SW 1271 (cell line): ENCODE results near the gene ACTR10.
"Not testable (repeated sequence)": the region's sequence is repeated elsewhere in the genome, so short reads cannot be mapped to it uniquely, and the experiment has no call there.

Source experiments
- DNase-seq, 2 experiments: peaks; one replicate each; lab custom pipeline; 2025; lab: John Stamatoyannopoulos, UW

The ACTR10 gene

GRCh38 chr14:58216544-58216943, 16.6 kb downstream of the ACTR10 start:
- no peak for DNase-seq

DNA sequence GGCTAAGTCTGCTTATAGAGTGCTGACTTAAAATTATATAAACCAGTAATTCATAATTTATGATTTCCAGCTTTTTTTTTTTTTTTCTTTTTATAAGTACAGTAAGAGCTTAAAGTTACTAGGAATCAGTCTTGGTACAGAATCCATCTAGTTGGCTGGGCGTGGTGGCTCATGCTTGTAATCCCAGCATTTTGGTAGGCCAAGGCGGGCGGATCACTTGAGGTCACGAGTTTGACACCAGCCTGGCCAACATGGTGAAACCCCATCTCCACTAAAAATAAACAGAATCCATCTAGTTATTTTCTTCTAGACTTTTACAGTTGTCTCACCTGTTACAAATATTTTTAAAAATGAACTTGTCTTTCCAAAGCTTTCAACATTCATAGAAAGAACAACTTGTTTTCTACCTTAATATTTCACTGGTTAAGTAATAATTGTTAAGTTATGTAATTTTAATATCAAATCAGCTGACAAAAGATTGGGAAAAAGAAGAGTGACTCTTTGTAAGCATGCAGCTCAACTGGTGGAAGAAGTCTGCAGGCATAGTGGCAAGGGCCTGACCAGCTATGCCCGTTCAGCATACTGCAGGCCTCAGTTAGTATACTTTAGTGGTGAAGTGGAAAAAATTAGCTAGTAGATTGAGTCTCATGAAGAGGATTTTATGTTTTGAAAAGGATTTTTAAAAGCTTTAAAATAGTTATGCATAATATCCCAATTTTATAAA, 27.3 kb downstream of the ACTR10 start:
- DNase-seq: no peak

GRCh38 chr14:58238252-58239243, 38.6 kb downstream of the ACTR10 start:
- no peak for DNase-seq

GRCh38 chr14:58239244-58240195, 39.6 kb downstream of the ACTR10 start:
- DNase-seq: peak; percentile 41 to 58

DNA sequence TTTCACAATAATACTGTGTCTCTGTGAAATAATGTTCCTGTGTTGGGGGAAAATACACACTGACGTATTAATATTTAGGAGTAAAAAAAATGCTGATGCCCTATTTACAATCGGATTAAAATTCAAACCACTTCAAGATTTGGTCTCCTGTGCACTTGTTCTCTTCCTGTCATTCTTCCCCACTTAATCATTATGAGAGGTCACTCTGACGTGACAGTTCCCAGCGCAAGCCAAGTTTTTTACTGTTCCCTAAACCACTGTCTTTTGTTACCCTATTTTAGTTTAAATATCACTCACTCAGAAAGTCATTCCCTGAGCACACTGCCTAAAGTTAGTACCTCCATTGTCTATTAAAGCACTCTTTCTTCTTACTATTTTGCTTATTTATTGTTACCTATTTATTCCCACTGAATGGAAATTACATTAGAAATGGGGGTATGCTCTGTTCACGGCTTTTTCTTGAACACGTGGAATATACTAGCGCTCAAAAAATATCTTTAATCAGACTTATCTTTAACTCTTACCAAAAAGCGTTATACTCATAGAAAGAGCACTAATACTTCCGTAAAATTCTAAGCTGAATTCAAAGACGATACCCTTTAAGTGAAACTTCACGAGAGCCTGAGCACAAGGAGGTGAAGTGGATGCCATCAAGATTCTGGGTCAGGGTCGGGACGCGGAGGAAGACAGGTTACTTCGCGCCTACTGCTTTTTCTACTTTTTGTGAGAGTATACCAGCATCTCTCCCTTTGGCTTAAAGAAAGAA, 44.0 kb downstream of the ACTR10 start:
- DNase-seq: peak in 1 of 2 experiments; percentile 69

- DNase-seq: peak; percentile 92 to 98
These were observed 44.8 kb downstream of the ACTR10 start, which contains the start of gene PSMA3 for GRCh38 chr14:58244556-58245387. PSMA3 (plus strand) TSS chr14:58244843; CDS start chr14:58244921, 78 bp downstream.

GRCh38 chr14:58245562-58245961, 45.6 kb downstream of the ACTR10 start:
- DNase-seq: no peak

DNA sequence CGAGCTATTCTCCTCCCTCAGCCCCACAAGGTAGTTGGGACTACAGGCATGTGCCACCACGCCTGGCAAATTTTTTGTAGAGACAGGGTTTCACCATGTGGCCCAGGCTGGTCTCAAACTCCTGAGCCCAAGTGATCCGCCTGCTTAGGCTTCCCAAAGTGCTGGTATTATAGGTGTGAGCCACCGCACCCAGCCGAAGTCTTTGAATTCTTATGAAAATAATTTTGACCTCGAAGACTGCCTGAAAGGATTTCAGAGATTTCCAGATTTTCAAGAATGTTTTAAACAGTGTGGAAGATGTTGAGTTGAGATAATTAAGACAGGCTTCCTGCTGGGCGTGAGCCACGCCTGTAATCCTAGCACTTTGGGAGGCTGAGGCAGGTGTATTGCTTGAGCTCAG, 49.7 kb downstream of the ACTR10 start:
- DNase-seq: no peak

- DNase-seq: no peak
These were observed 58.2 kb downstream of the ACTR10 start for GRCh38 chr14:58258156-58258555.

DNA sequence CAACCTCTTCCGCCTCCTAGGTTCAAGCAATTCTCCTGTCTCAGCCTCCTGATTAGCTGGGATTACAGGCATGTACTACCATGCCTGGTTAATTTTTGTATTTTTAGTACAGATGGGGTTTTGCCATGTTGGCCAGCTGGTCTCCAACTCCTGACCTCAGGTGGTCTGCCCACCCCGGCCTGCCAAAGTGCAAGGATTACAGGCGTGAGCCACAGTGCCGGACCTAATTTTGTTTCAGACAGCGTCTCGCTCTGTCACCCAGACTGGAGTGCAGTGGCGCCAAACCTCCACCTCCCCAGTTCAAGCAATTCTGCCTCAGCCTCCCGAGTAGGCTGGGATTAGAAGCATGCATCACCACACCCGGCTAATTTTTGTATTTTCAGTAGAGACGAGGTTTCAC, 62.1 kb downstream of the ACTR10 start:
- DNase-seq: not testable (repeated sequence)

DNA sequence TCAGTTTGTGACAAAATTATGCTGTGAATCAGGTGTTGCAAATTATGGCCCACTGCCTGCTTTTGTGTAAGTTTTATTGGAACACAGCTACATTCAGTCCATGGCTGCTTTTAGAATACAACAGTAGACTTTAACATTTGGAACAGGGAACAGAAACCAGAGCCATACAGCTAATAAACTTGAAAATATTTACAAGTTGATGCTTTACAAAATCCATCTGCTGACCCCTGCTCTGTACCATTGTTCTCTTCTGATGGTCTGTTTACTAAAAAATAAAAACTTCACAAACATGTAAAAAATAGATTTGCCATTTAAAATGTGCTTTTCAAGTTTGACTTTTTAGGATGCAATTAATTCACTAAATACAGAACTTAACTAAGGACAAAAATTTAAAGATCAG, 65.5 kb downstream of the ACTR10 start:
- no peak for DNase-seq

DNA sequence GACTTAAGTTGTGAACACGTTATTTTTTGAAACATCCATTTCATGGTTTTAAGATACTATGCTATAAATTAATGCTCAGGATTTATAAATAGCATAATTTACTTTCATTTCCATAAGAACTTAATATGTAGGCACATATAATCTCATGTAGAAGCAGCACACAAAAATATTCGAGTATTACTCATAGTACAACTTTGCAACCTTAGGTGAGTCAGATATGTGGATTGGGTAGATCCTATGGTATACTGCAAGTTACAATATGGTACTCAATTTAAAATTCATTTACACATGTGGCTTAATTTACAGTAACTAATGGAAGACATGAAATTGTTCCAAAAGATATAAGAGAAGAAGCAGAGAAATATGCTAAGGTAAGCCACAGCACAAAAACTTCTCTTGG, 70.7 kb downstream of the ACTR10 start:
- DNase-seq: no peak

DNA sequence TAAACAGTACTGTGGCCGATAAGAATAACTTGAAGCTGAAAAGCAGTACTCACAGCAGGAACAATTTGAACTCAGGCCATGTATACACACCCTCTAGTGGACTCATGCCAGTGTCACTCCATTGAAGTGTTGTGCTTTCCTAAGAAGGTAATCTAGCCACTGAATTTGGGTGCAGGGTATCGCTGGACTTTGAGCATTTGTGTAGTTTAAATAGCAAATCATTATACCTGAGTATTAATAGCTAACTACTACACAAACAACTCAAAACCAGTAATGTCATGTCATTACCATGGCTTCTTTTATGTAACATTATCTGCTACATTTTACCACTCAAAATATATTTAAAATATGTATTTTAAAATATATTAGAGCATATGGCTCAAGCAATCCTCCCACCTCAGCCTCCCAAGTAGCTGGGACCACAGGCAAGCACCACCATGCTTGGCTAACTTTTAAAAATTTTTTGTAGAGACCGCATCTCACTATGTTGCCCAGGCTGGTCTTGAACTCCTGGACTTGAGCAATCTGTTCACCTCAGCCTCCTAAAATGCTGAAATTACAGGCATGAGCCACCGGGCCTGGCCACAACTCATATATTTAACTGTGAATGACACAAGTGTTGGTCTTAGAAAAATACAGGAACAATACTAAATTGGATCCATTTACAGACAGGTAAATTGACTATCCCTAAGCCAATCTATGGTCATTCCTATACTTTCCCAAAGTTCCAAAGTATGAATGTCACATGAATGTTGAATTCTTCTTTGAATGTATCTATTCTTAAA, 72.8 kb downstream of the ACTR10 start:
- peak in 1 of 2 experiments; percentile 37 for DNase-seq

DNA sequence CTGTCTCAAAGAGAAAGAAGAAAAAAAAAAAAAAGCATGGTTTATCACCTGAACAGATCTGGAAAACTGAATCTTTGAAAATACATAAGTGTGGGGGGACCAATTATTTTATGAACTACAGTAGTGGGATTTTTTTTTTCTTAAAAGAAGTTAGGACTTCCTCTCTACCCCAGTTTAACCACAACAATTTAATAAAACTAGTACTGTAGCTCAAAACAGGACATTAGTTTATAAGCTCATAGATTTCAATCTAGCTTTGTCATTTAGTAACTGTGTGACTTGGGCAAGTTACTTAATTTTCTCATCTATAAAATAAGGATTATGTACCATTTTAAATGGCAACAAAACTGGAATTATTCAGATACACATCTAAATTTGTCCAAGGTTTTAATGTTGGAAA, 74.9 kb downstream of the ACTR10 start:
- DNase-seq: no peak

GRCh38 chr14:58275527-58276190, 75.7 kb downstream of the ACTR10 start:
- no peak for DNase-seq

DNA sequence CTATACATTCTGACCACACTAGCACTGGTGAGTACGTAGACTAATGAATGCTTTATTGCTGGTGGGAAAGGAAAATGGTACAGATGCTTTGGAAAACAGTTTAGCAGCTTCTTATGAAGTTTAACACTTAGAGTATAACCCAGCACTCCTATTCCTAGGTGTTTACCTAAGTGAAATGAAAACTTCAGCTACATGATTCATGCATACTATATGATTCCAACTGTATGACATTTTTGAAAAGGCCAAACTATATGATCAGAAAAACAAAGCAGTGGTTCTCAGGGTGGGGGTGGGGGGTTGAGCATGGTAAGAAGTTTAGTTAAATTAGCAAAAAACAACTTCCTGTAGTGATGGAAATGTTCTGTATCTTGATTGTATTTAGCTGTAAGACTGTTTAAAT, 76.3 kb downstream of the ACTR10 start:
- DNase-seq: no peak

DNA sequence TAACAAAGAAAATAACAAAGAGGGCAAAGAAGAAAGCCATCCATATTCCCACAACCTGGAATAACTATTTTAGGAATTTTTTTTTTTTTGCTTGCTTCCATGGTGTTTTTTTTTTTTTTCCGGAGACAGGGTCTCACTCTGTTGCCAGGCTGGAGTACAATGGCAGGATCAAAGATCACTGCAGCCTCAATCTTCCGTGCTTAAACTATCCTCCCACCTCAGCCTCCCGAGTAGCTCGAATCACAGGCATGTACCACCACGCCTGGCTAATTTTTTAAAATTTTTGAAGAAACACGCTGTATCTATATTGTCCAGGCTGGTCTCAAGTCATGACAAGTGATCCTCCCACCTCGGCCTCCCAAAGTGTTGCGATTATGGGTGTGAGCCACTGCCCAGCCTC, 78.2 kb downstream of the ACTR10 start:
- DNase-seq: no peak

- peak in 1 of 2 experiments; percentile 59 for DNase-seq
These were observed 81.2 kb downstream of the ACTR10 start for GRCh38 chr14:58280954-58281787.
